ENCODE data around the gene SBF2.

The SBF2 gene

GRCh38 chr11:9823887-9824385 is 470.1 kb downstream of the SBF2 start:
- Histone ChIP-seq H3K9me2 (replicated peaks; ENCODE audit: insufficient read depth, low read length) (no peaks in the 10 kb centered on the region), H3K4me2 (ENCODE audit: low read depth, low read length) (no peak overlapping the region), H3K36me3 (replicated peaks; ENCODE audit: insufficient read depth, low read length) (no peaks in the 10 kb centered on the region), H3K4me3 (ENCODE audit: low read length) (no peak overlapping the region), H3F3A (ENCODE audit: insufficient read depth, low read length) (no peaks in the 10 kb centered on the region), H3K27me3 (replicated peaks; ENCODE audit: insufficient read depth, low read length) (no peaks in the 10 kb centered on the region), H3K27ac (ENCODE audit: low read length) (no peak overlapping the region), H3K79me2 (ENCODE audit: low read length) (no peaks in the 10 kb centered on the region), H3K9ac (ENCODE audit: low read length) (no peak overlapping the region), H2AFZ (ENCODE audit: low read length) (no peak overlapping the region), H3K4me1 (ENCODE audit: low read length) (no peaks in the 10 kb centered on the region), H3K9me3 (replicated peaks; ENCODE audit: insufficient read depth, low read length) (no peaks in the 10 kb centered on the region), H4K20me1 (ENCODE audit: insufficient read depth, low read length) (no peaks in the 10 kb centered on the region)
- TF ChIP-seq EZH2 (optimal IDR thresholded peaks at IDR 0.05; ENCODE audit: low read depth, low read length), result no peak
- DNase-seq, result no peak

- Histone ChIP-seq H3K4me3 (ENCODE audit: low read length) (no peak overlapping the region), H3K4me2 (ENCODE audit: low read depth, low read length) (no peak overlapping the region), H3K9ac (ENCODE audit: low read length) (no peak overlapping the region), H3F3A (ENCODE audit: insufficient read depth, low read length) (no peaks in the 10 kb centered on the region), H3K36me3 (replicated peaks; ENCODE audit: insufficient read depth, low read length) (no peaks in the 10 kb centered on the region), H3K9me3 (replicated peaks; ENCODE audit: insufficient read depth, low read length) (no peaks in the 10 kb centered on the region), H3K27ac (ENCODE audit: low read length) (no peak overlapping the region), H3K27me3 (replicated peaks; ENCODE audit: insufficient read depth, low read length) (no peaks in the 10 kb centered on the region), H2AFZ (ENCODE audit: low read length) (no peak overlapping the region), H3K9me2 (replicated peaks; ENCODE audit: insufficient read depth, low read length) (no peaks in the 10 kb centered on the region), H4K20me1 (ENCODE audit: insufficient read depth, low read length) (no peaks in the 10 kb centered on the region), H3K79me2 (ENCODE audit: low read length) (no peaks in the 10 kb centered on the region), H3K4me1 (ENCODE audit: low read length) (no peaks in the 10 kb centered on the region)
- TF ChIP-seq EZH2 (optimal IDR thresholded peaks at IDR 0.05; ENCODE audit: low read depth, low read length) (no peak), EZH2phosphoT487 (IDR thresholded peaks at IDR 0.05; ENCODE audit: low read length) (no peak), CTCF (IDR thresholded peaks at IDR 0.05; ENCODE audit: low read length) (no peak)
- no peak for DNase-seq
These were observed 470.6 kb downstream of the SBF2 start for GRCh38 chr11:9823439-9823838.

GRCh38 chr11:9821008-9821752 is 472.8 kb downstream of the SBF2 start:
- no peaks in the 10 kb centered on the region for H3K4me1 ChIP-seq (ENCODE audit: low read length)
- H3F3A ChIP-seq (ENCODE audit: insufficient read depth, low read length), result no peaks in the 10 kb centered on the region
- no peak overlapping the region for H2AFZ ChIP-seq (ENCODE audit: low read length)
- no peak overlapping the region for H3K4me2 ChIP-seq (ENCODE audit: low read depth, low read length)
- no peak for DNase-seq
- H3K9me3 ChIP-seq (replicated peaks; ENCODE audit: insufficient read depth, low read length), result no peaks in the 10 kb centered on the region
- no peaks in the 10 kb centered on the region for H3K79me2 ChIP-seq (ENCODE audit: low read length)
- H3K27me3 ChIP-seq (replicated peaks; ENCODE audit: insufficient read depth, low read length), result no peaks in the 10 kb centered on the region
- no peaks in the 10 kb centered on the region for H4K20me1 ChIP-seq (ENCODE audit: insufficient read depth, low read length)
- H3K27ac ChIP-seq (ENCODE audit: low read length), result no peak overlapping the region
- H3K4me3 ChIP-seq (ENCODE audit: low read length), result no peak overlapping the region
- H3K9me2 ChIP-seq (replicated peaks; ENCODE audit: insufficient read depth, low read length), result no peaks in the 10 kb centered on the region
- TF ChIP-seq EZH2phosphoT487 (IDR thresholded peaks at IDR 0.05; ENCODE audit: low read length) (no peak), CTCF (IDR thresholded peaks at IDR 0.05; ENCODE audit: low read length) (no peak), EZH2 (optimal IDR thresholded peaks at IDR 0.05; ENCODE audit: low read depth, low read length) (no peak)
- no peaks in the 10 kb centered on the region for H3K36me3 ChIP-seq (replicated peaks; ENCODE audit: insufficient read depth, low read length)
- no peak overlapping the region for H3K9ac ChIP-seq (ENCODE audit: low read length)

DNA sequence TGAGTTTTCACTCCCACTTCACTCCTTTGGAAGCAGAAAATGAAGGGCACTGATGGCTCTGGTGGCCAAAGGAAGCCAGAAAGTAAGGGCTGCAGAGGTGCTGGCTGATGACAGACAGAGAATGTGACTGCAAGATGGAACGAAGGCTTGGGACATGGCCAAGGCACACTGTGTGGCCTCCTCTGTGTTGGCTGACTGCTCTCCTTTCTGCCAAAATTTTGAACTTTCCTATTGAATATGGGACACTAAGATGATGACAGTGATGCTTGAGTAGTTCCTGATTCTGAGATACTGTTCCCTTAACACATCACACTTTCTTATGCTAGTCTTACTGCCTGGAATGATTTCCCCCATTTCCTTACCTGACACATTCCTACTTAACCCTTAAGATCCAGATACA is 473.8 kb downstream of the SBF2 start:
- Histone ChIP-seq H3K27ac (ENCODE audit: low read length) (no peak overlapping the region), H3K4me3 (ENCODE audit: low read length) (no peak overlapping the region), H3K9me2 (replicated peaks; ENCODE audit: insufficient read depth, low read length) (no peaks in the 10 kb centered on the region), H3K4me2 (ENCODE audit: low read depth, low read length) (no peak overlapping the region), H3K79me2 (ENCODE audit: low read length) (no peaks in the 10 kb centered on the region), H3F3A (ENCODE audit: insufficient read depth, low read length) (no peaks in the 10 kb centered on the region), H2AFZ (ENCODE audit: low read length) (no peak overlapping the region), H3K9ac (ENCODE audit: low read length) (no peak overlapping the region), H4K20me1 (ENCODE audit: insufficient read depth, low read length) (no peaks in the 10 kb centered on the region), H3K4me1 (ENCODE audit: low read length) (no peaks in the 10 kb centered on the region), H3K36me3 (replicated peaks; ENCODE audit: insufficient read depth, low read length) (no peaks in the 10 kb centered on the region), H3K9me3 (replicated peaks; ENCODE audit: insufficient read depth, low read length) (no peaks in the 10 kb centered on the region), H3K27me3 (replicated peaks; ENCODE audit: insufficient read depth, low read length) (no peaks in the 10 kb centered on the region)
- DNase-seq, result no peak
- no peak for TF ChIP-seq CTCF (IDR thresholded peaks at IDR 0.05; ENCODE audit: low read length)
- TF ChIP-seq EZH2 (optimal IDR thresholded peaks at IDR 0.05; ENCODE audit: low read depth, low read length), result no peak
- TF ChIP-seq EZH2phosphoT487 (IDR thresholded peaks at IDR 0.05; ENCODE audit: low read length), result no peak
